ENCODE results near the gene ADCYAP1.

The ADCYAP1 gene

DNA sequence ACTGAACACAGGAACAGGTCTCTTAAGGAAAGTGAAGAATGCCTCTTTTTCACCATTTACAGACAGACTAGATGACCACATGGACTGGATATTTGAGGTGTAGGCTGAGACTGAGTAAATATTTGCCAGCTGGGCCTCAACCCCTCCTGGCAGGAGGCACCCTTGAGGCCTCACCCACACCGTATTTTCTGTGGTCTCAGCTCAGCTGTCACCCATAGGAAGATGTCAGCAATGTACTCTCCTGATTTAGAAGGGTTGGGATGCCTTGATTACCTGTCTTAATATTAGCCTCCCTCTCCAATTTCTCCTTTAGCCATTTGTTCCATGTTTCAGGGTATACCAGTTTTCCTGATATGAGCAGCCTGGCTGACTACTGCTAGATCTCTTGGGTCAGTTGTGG, 20.3 kb downstream of the ADCYAP1 start:
- Histone ChIP-seq H3K9me3 (ENCODE audit: insufficient read depth, low read length) (no peaks in the 10 kb centered on the region), H3F3A (ENCODE audit: insufficient read depth) (no peaks in the 10 kb centered on the region), H3K9me2 (replicated peaks; ENCODE audit: insufficient read depth, low read length) (no peaks in the 10 kb centered on the region), H3K36me3 (ENCODE audit: low read length) (no peaks in the 10 kb centered on the region), H3K27ac (ENCODE audit: low read depth, low read length) (no peak overlapping the region), H2AFZ (ENCODE audit: low read depth, low read length, severe bottlenecking) (no peak overlapping the region), H3K4me3 (ENCODE audit: insufficient read depth, low read length, poor library complexity, severe bottlenecking) (no peak overlapping the region), H3K27me3 (ENCODE audit: low read length) (no peaks in the 10 kb centered on the region), H3K4me2 (ENCODE audit: low read depth, low read length, poor library complexity, severe bottlenecking) (no peak overlapping the region), H3K79me2 (ENCODE audit: insufficient read depth, low read length) (no peaks in the 10 kb centered on the region), H4K20me1 (ENCODE audit: low read depth, low read length) (no peaks in the 10 kb centered on the region), H3K9ac (ENCODE audit: low read length) (no peak overlapping the region)
- TF ChIP-seq, protein P1, sequence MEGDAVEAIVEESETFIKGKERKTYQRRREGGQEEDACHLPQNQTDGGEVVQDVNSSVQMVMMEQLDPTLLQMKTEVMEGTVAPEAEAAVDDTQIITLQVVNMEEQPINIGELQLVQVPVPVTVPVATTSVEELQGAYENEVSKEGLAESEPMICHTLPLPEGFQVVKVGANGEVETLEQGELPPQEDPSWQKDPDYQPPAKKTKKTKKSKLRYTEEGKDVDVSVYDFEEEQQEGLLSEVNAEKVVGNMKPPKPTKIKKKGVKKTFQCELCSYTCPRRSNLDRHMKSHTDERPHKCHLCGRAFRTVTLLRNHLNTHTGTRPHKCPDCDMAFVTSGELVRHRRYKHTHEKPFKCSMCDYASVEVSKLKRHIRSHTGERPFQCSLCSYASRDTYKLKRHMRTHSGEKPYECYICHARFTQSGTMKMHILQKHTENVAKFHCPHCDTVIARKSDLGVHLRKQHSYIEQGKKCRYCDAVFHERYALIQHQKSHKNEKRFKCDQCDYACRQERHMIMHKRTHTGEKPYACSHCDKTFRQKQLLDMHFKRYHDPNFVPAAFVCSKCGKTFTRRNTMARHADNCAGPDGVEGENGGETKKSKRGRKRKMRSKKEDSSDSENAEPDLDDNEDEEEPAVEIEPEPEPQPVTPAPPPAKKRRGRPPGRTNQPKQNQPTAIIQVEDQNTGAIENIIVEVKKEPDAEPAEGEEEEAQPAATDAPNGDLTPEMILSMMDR (IDR thresholded peaks at IDR 0.05; ENCODE audit: insufficient read depth, low read length, poor library complexity, severe bottlenecking) = no peak
- TF ChIP-seq EZH2phosphoT487 (conservative IDR thresholded peaks at IDR 0.05; ENCODE audit: low read length) = no peak

DNA sequence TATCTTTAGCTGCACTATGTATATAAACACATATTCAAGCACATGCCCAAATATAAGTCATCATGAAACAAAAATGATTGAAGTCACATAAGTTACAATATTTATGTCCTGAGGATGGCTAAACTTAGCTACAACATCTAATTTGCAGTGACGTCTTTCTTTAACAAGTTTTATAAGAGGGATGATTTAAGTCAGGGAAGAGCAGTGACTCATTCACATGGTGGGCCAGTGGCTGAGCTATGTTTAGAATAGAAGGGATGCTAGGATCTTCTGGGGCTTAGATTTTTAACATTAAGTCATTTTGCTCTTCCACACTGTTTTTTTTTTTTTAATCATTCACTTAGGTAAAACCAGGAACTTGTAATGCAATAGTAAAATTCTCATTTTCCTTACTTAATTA, 22.3 kb downstream of the ADCYAP1 start:
- Histone ChIP-seq H3K4me3 (ENCODE audit: insufficient read depth, low read length, poor library complexity, severe bottlenecking) (no peak overlapping the region), H3K4me2 (ENCODE audit: low read depth, low read length, poor library complexity, severe bottlenecking) (no peak overlapping the region), H3K9me3 (ENCODE audit: insufficient read depth, low read length) (no peaks in the 10 kb centered on the region), H4K20me1 (ENCODE audit: low read depth, low read length) (no peaks in the 10 kb centered on the region), H3K79me2 (ENCODE audit: insufficient read depth, low read length) (no peaks in the 10 kb centered on the region), H3K27ac (ENCODE audit: low read depth, low read length) (no peak overlapping the region), H3K9ac (ENCODE audit: low read length) (no peak overlapping the region), H2AFZ (ENCODE audit: low read depth, low read length, severe bottlenecking) (no peak overlapping the region), H3K9me2 (replicated peaks; ENCODE audit: insufficient read depth, low read length) (no peaks in the 10 kb centered on the region), H3F3A (ENCODE audit: insufficient read depth) (no peaks in the 10 kb centered on the region), H3K27me3 (ENCODE audit: low read length) (no peaks in the 10 kb centered on the region), H3K36me3 (ENCODE audit: low read length) (no peaks in the 10 kb centered on the region)
- no peak for TF ChIP-seq EZH2phosphoT487 (conservative IDR thresholded peaks at IDR 0.05; ENCODE audit: low read length)
- TF ChIP-seq, protein P1 (IDR thresholded peaks at IDR 0.05; ENCODE audit: insufficient read depth, low read length, poor library complexity, severe bottlenecking) = no peak

DNA sequence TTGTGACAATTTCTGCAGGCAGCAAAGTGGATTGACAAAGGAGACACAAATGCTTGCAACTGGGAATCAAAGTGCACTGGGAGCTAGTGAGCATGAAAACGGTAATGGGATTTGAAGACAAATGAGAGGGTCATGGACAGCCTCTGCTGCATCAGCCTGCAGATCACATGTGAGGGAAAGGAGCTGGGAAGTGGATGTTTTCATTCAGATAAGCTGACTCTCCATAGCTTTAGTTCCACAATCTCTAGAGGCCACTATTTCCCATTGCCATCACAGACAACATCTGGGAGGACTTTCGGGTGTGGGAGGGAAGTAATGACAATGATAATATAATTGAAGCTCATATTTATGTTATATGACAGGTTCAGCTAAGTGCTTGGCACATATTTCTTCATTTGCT, 28.4 kb downstream of the ADCYAP1 start:
- no peak overlapping the region for H2AFZ ChIP-seq (ENCODE audit: low read depth, low read length, severe bottlenecking)
- H3K36me3 ChIP-seq (ENCODE audit: low read length) = no peaks in the 10 kb centered on the region
- no peaks in the 10 kb centered on the region for H3F3A ChIP-seq (ENCODE audit: insufficient read depth)
- no peak overlapping the region for H3K4me2 ChIP-seq (ENCODE audit: low read depth, low read length, poor library complexity, severe bottlenecking)
- no peaks in the 10 kb centered on the region for H3K27me3 ChIP-seq (ENCODE audit: low read length)
- no peak overlapping the region for H3K4me3 ChIP-seq (ENCODE audit: insufficient read depth, low read length, poor library complexity, severe bottlenecking)
- H3K9me2 ChIP-seq (replicated peaks; ENCODE audit: insufficient read depth, low read length) = no peaks in the 10 kb centered on the region
- no peak overlapping the region for H3K27ac ChIP-seq (ENCODE audit: low read depth, low read length)
- no peaks in the 10 kb centered on the region for H3K9me3 ChIP-seq (ENCODE audit: insufficient read depth, low read length)
- H4K20me1 ChIP-seq (ENCODE audit: low read depth, low read length) = no peaks in the 10 kb centered on the region
- H3K9ac ChIP-seq (ENCODE audit: low read length) = no peak overlapping the region
- no peak for TF ChIP-seq EZH2phosphoT487 (conservative IDR thresholded peaks at IDR 0.05; ENCODE audit: low read length)
- TF ChIP-seq, protein P1 (IDR thresholded peaks at IDR 0.05; ENCODE audit: insufficient read depth, low read length, poor library complexity, severe bottlenecking) = no peak
- no peaks in the 10 kb centered on the region for H3K79me2 ChIP-seq (ENCODE audit: insufficient read depth, low read length)
